Esophagus squamous epithelium (tissue), 5 donors: ENCODE data around the gene RORC. TPM values are rescaled to one million over a fixed set of nuclear protein-coding genes. Genes with fewer than 3 reads are reported as not detected.
"Not testable (repeated sequence)": the region's sequence is repeated elsewhere in the genome, so short reads cannot be mapped to it uniquely, and the experiment has no call there.

Source experiments
- DNase-seq: peaks from one replicate; lab custom pipeline; 2025; lab: John Stamatoyannopoulos, UW
- H3K27ac ChIP-seq, 4 donors: fragments of 200-600 bp; sonication (generic); one replicate each; pipeline ENCODE4 v1.5.1; 2016 to 2019; ENCODE audit warnings: mild to moderate bottlenecking in 1 of 4
- H3K27me3 ChIP-seq, 4 donors: fragments of 200-600 bp; sonication (generic); 1 replicate in 3 of 4; 2 replicates in 1 of 4; pipeline versions ENCODE4 v1.5.1 to v1.6.0; 2017 to 2021; ENCODE audit warnings: antibody characterized with exemption in 1 of 4
- H3K36me3 ChIP-seq, 3 donors: fragments of 200-600 bp; sonication (generic); one replicate each; pipeline ENCODE4 v1.5.1; 2016 to 2019
- H3K4me1 ChIP-seq, 3 donors: fragments of 200-600 bp; sonication (generic); one replicate each; pipeline ENCODE4 v1.5.1; 2017 to 2019
- H3K4me3 ChIP-seq, 4 donors: fragments of 200-600 bp; sonication (generic); 1 replicate in 3 of 4; 2 replicates in 1 of 4; pipeline ENCODE4 v1.5.1; 2016 to 2019; ENCODE audit warnings: mild to moderate bottlenecking in 2 of 4, moderate library complexity in 1 of 4
- H3K9me3 ChIP-seq, 3 donors: fragments of 200-600 bp; sonication (generic); one replicate each; pipeline ENCODE4 v1.5.1; 2016 to 2019
- CTCF ChIP-seq, 6 experiments: fragments of 450-650 bp in 4 of 6; fragments of 200-600 bp in 2 of 6; sonication (generic) in 2 of 6; IDR thresholded peaks; one replicate each; pipeline ENCODE4 v1.5.1; 2016 to 2019; ENCODE audit warnings: antibody characterized with exemption in 6 of 6, mild to moderate bottlenecking in 4 of 6, moderate library complexity in 4 of 6
- POLR2A ChIP-seq, 4 donors: fragments of 450-650 bp; IDR thresholded peaks; one replicate each; pipeline ENCODE4 v1.6.1; 2017; ENCODE audit warnings: antibody characterized with exemption in 4 of 4, mild to moderate bottlenecking in 4 of 4, moderate library complexity in 3 of 4
- WGBS, 2 donors: methylation state at CpG; one replicate each; pipeline ENCODE4 v1.1.5; 2018; 5-methylcytosine and 5-hydroxymethylcytosine counted together
- intact Hi-C: fragments of 100-400 bp; cut with DNase I; formaldehyde crosslinking; loops from one replicate; pipeline ENCODE4 v1.15.0; 2022
- total RNA-seq, 4 donors: library from RNA; depleted of rRNA; stranded (reverse); fragments of >200 nt; gene quantifications; one replicate each; pipeline ENCODE4 v1.1.0, GENCODE V29; 2016
- donor health status: DM: yes; HTN: yes; CAD: no.

Gene RORC
- total RNA-seq, 4 donors from 2014 or later: 0.75 to 11.5 (median 5.3) TPM

DNA sequence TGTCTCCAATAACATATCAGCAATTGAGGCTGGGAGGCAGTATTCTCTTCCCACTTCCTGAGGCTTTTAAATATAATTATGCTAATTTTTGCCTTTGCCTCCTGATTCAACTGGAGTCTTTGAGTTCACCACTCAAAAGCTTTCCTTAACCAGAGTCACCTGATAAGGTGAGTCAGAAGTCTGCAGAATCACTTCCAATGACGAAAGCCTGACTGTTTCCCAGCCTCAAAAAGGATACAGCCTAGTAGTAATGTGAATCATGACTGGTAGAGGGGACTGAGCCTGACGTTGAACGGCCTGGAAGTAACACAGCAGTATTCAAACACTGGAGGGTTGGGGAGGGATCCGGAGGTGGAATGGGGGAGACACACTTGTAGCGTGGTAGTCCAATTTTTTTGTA, 57.9 kb downstream of the RORC start:
- Histone ChIP-seq H3K4me3 (no peak overlapping the region), H3K4me1 (no peaks in the 10 kb centered on the region), H3K36me3 (peaks cover 0 to 41% (median 0%) of the 10 kb centered on the region in 3 donors), H3K27me3 (no peaks in the 10 kb centered on the region), H3K27ac (no peak overlapping the region), H3K9me3 (no peaks in the 10 kb centered on the region)
- WGBS, 2 donors: 38 to 46% methylated on average over 5 of the region's 5 CpGs
- TF ChIP-seq POLR2A (IDR thresholded peaks at IDR 0.05): no peak
- DNase-seq: no peak
- intact Hi-C loops: no loop called here

- H3K27me3 ChIP-seq, H3K9me3 ChIP-seq, H3K36me3 ChIP-seq, intact Hi-C loops, H3K27ac ChIP-seq, H3K4me3 ChIP-seq, H3K4me1 ChIP-seq, DNase-seq: not testable (repeated sequence)
- WGBS, 2 donors: no CpG with 5 or more reads among the region's 34 CpGs
Observed at GRCh38 chr1:151769270-151769669, 62.3 kb downstream of the RORC start.

DNA sequence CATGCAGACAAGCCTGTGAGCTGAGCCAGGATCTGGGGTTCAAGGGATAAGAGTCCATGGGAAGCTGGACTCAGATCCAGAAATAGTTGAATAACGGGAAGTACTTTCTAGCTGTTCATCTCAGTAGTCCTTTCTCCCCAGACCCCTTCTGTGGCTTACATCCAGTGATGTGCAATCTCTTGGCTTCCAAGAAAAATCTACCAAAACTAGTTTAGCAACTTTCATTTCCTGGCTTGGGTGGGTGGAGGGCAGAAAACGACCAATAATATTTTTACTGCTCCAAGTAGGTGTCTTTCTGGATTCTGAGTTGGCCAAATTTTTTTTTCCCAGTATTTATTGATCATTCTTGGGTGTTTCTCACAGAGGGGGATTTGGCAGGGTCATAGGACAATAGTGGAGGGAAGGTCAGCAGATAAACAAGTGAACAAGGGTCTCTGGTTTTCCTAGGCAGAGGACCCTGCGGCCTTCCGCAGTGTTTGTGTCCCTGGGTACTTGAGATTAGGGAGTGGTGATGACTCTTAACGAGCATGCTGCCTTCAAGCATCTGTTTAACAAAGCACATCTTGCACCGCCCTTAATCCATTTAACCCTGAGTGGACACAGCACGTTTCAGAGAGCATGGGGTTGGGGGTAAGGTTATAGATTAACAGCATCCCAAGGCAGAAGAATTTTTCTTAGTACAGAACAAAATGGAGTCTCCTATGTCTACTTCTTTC, 63.1 kb downstream of the RORC start:
- H3K27me3 ChIP-seq, H3K4me3 ChIP-seq, H3K27ac ChIP-seq, intact Hi-C loops, H3K9me3 ChIP-seq, H3K36me3 ChIP-seq, DNase-seq: not testable (repeated sequence)
- H3K4me1 ChIP-seq: peaks cover 7 to 17% (median 8%) of the 10 kb centered on the region in 3 donors
- 37 to 38% methylated on average over 2 of the region's 7 CpGs for WGBS, 2 donors

- peaks cover 8 to 25% (median 13%) of the 10 kb centered on the region in 3 donors for H3K4me1 ChIP-seq
- H3K9me3 ChIP-seq: no peaks in the 10 kb centered on the region
- H3K4me3 ChIP-seq: peak overlapping the region; percentile 78 to 98 (median 83)
- DNase-seq: no peak
- peak overlapping the region; percentile 88 to 95 (median 94) for H3K27ac ChIP-seq
- H3K36me3 ChIP-seq: peaks cover 3 to 33% (median 8%) of the 10 kb centered on the region in 3 donors
- 46 to 60% methylated on average over 10 of the region's 10 CpGs for WGBS, 2 donors
- no peak for TF ChIP-seq POLR2A (IDR thresholded peaks at IDR 0.05)
- no peak for TF ChIP-seq CTCF (IDR thresholded peaks at IDR 0.05)
- intact Hi-C loops: no loop called here
- no peaks in the 10 kb centered on the region for H3K27me3 ChIP-seq
Observed at GRCh38 chr1:151763990-151764389, 67.6 kb downstream of the RORC start.

- H3K4me1 ChIP-seq: peaks cover 8 to 23% (median 13%) of the 10 kb centered on the region in 3 donors
- H3K9me3 ChIP-seq: no peaks in the 10 kb centered on the region
- TF ChIP-seq CTCF (IDR thresholded peaks at IDR 0.05) (no peak), POLR2A (IDR thresholded peaks at IDR 0.05) (peak in 2 of 4 donors; percentile 28 to 36)
- intact Hi-C loops: no loop called here
- peak within 1 kb of the TSS; percentile 78 to 98 (median 83) for H3K4me3 ChIP-seq
- WGBS, 2 donors: 0 to 1% methylated on average over 9 to 10 of the region's 68 CpGs
- peak within 1 kb of the TSS; percentile 88 to 95 (median 94) for H3K27ac ChIP-seq
- no peak for DNase-seq
- H3K27me3 ChIP-seq: no peaks in the 10 kb centered on the region
- peaks cover 3 to 41% (median 15%) of the 10 kb centered on the region in 3 donors for H3K36me3 ChIP-seq
Observed at GRCh38 chr1:151762941-151763921, 68.4 kb downstream of the RORC start, which contains the start of gene MRPL9. TSS of gene MRPL9 (minus strand) at chr1:151763496. CDS start at chr1:151763479, 17 bp downstream.

GRCh38 chr1:151760597-151761385, 70.8 kb downstream of the RORC start:
- DNase-seq: no peak
- H3K9me3 ChIP-seq: no peaks in the 10 kb centered on the region
- no peak overlapping the region for H3K27ac ChIP-seq
- no peaks in the 10 kb centered on the region for H3K27me3 ChIP-seq
- intact Hi-C loops: no loop called here
- H3K36me3 ChIP-seq: peaks cover 3 to 45% (median 15%) of the 10 kb centered on the region in 3 donors
- TF ChIP-seq POLR2A (IDR thresholded peaks at IDR 0.05) (no peak), CTCF (IDR thresholded peaks at IDR 0.05) (no peak)
- H3K4me1 ChIP-seq: peaks cover 8 to 19% (median 13%) of the 10 kb centered on the region in 3 donors
- H3K4me3 ChIP-seq: no peak overlapping the region
- WGBS, 2 donors: 87 to 93% methylated on average over 7 of the region's 7 CpGs
